ENCODE data around the gene PNMT. TPM values are rescaled to one million over a fixed set of nuclear protein-coding genes. Genes with fewer than 3 reads are reported as not detected.

PNMT gene
- total and polyA plus RNA-seq, 2 experiments from 2014 or later = 51.9 to 204 TPM

GRCh38 chr17:39683295-39683939 lies 15.2 kb downstream of the PNMT start:
- Histone ChIP-seq H3K9me2 (replicated peaks; ENCODE audit: insufficient read depth) (no peaks in the 10 kb centered on the region), H3K27ac (no peak overlapping the region), H3K9me3 (ENCODE audit: low read depth) (no peaks in the 10 kb centered on the region), H2AFZ (no peak overlapping the region), H4K20me1 (ENCODE audit: insufficient read depth, poor library complexity, severe bottlenecking) (no peaks in the 10 kb centered on the region), H3K36me3 (replicated peaks; ENCODE audit: insufficient read depth, low read depth) (no peaks in the 10 kb centered on the region), H3K27me3 (no peaks in the 10 kb centered on the region), H3K4me3 (no peak overlapping the region), H3K79me2 (no peaks in the 10 kb centered on the region), H3K4me1 (ENCODE audit: insufficient read depth) (peaks cover 19% of the 10 kb centered on the region), H3K4me2 (no peak overlapping the region)
- 93% methylated on average over 9 of the region's 9 CpGs for WGBS (ENCODE audit: low lambda C conversion rate, missing lambda C conversion rate)
- TF ChIP-seq CTCF (IDR thresholded peaks at IDR 0.05; ENCODE audit: poor library complexity) (no peak), EZH2 (IDR thresholded peaks at IDR 0.05; ENCODE audit: borderline replicate concordance) (no peak), EZH2phosphoT487 (IDR thresholded peaks at IDR 0.05; ENCODE audit: low read depth, severe bottlenecking, unreplicated experiment) (no peak)
- DNase-seq (ENCODE audit: low spot score) = no peak

- no peak overlapping the region for H3K27ac ChIP-seq
- H4K20me1 ChIP-seq (ENCODE audit: insufficient read depth, poor library complexity, severe bottlenecking) = no peaks in the 10 kb centered on the region
- no peaks in the 10 kb centered on the region for H3K79me2 ChIP-seq
- no peaks in the 10 kb centered on the region for H3K9me2 ChIP-seq (replicated peaks; ENCODE audit: insufficient read depth)
- TF ChIP-seq EZH2phosphoT487 (IDR thresholded peaks at IDR 0.05; ENCODE audit: low read depth, severe bottlenecking, unreplicated experiment) = no peak
- no peak for TF ChIP-seq CTCF (IDR thresholded peaks at IDR 0.05; ENCODE audit: poor library complexity)
- no peak for TF ChIP-seq EZH2 (IDR thresholded peaks at IDR 0.05; ENCODE audit: borderline replicate concordance)
- no peaks in the 10 kb centered on the region for H3K36me3 ChIP-seq (replicated peaks; ENCODE audit: insufficient read depth, low read depth)
- no peak overlapping the region for H3K4me3 ChIP-seq
- H3K9me3 ChIP-seq (ENCODE audit: low read depth) = no peaks in the 10 kb centered on the region
- H3K4me2 ChIP-seq = no peak overlapping the region
- H3K4me1 ChIP-seq (ENCODE audit: insufficient read depth) = peaks cover 17% of the 10 kb centered on the region
- H2AFZ ChIP-seq = no peak overlapping the region
- no peaks in the 10 kb centered on the region for H3K27me3 ChIP-seq
- no peak for DNase-seq (ENCODE audit: low spot score)
- WGBS (ENCODE audit: low lambda C conversion rate, missing lambda C conversion rate) = 96% methylated on average over 12 of the region's 12 CpGs
Measured at GRCh38 chr17:39684369-39685192, 16.3 kb downstream of the PNMT start.

- H3K79me2 ChIP-seq = no peaks in the 10 kb centered on the region
- TF ChIP-seq EZH2phosphoT487 (IDR thresholded peaks at IDR 0.05; ENCODE audit: low read depth, severe bottlenecking, unreplicated experiment) (no peak), EZH2 (IDR thresholded peaks at IDR 0.05; ENCODE audit: borderline replicate concordance) (no peak), CTCF (IDR thresholded peaks at IDR 0.05; ENCODE audit: poor library complexity) (no peak)
- peak overlapping the region; percentile 95 for H2AFZ ChIP-seq
- no peaks in the 10 kb centered on the region for H4K20me1 ChIP-seq (ENCODE audit: insufficient read depth, poor library complexity, severe bottlenecking)
- WGBS (ENCODE audit: low lambda C conversion rate, missing lambda C conversion rate) = 42% methylated on average over 6 of the region's 6 CpGs
- peak overlapping the region; percentile 86 for H3K4me2 ChIP-seq
- peaks cover 16% of the 10 kb centered on the region for H3K4me1 ChIP-seq (ENCODE audit: insufficient read depth)
- H3K36me3 ChIP-seq (replicated peaks; ENCODE audit: insufficient read depth, low read depth) = no peaks in the 10 kb centered on the region
- peak overlapping the region; percentile 46 for H3K4me3 ChIP-seq
- no peaks in the 10 kb centered on the region for H3K9me3 ChIP-seq (ENCODE audit: low read depth)
- H3K27ac ChIP-seq = peak overlapping the region; percentile 85
- DNase-seq (ENCODE audit: low spot score) = no peak
- no peaks in the 10 kb centered on the region for H3K9me2 ChIP-seq (replicated peaks; ENCODE audit: insufficient read depth)
- no peaks in the 10 kb centered on the region for H3K27me3 ChIP-seq
Measured at GRCh38 chr17:39687101-39687545, 18.9 kb downstream of the PNMT start.

All from hepatocyte (in vitro differentiated cells).